ENCODE measurements around the gene BTBD19.
"Not testable (repeated sequence)": the region's sequence is repeated elsewhere in the genome, so short reads cannot be mapped to it uniquely, and the experiment has no call there.

Gene BTBD19

GRCh38 chr1:44834328-44834727 is 26.0 kb downstream of the BTBD19 start:
- H3K27me3 ChIP-seq (replicated peaks in 2 of 5; ENCODE audit: control insufficient read depth in 4 of 5, insufficient read depth in 5 of 5, low read length in 4 of 5), result no peaks in the 10 kb centered on the region

GRCh38 chr1:44835738-44836675 is 27.7 kb downstream of the BTBD19 start:
- H3K27me3 ChIP-seq (replicated peaks in 2 of 5; ENCODE audit: control insufficient read depth in 4 of 5, insufficient read depth in 5 of 5, low read length in 4 of 5), result no peaks in the 10 kb centered on the region
- no peak overlapping the region for H3K27ac ChIP-seq (ENCODE audit: insufficient read depth in 1 of 2, low read depth in 1 of 2, low read length in 2 of 2, poor library complexity in 1 of 2, severe bottlenecking in 2 of 2)
- peaks cover 0 to 54% (median 51%) of the 10 kb centered on the region in 4 experiments for H3K4me1 ChIP-seq (ENCODE audit: control extremely low read depth in 1 of 4, control insufficient read depth in 4 of 4, insufficient read depth in 4 of 4, low read length in 3 of 4)
- ChIA-PET CTCF (interaction anchor here (0.7 to 3.1 kb wide), 14 partner anchors 10 to 178 kb away, joined by 3 to 11 read pairs (median 4); partner anchors contain the start of genes BEST4, BTBD19, PLK3 and UROD), POLR2A (interaction anchor here (1.4 kb wide), 1 partner anchor 176 kb away, joined by 4 read pairs; the partner anchor contains the start of gene UROD)
- WGBS (ENCODE audit: insufficient coverage), result 77% methylated on average over 18 of the region's 23 CpGs
- H3K9me3 ChIP-seq (ENCODE audit: control extremely low read depth in 1 of 5, control insufficient read depth in 4 of 5, insufficient read depth in 2 of 5, low read depth in 1 of 5, low read length in 4 of 5), result no peaks in the 10 kb centered on the region
- DNase-seq, result peak; percentile 86 to 94 (median 89)
- H3K36me3 ChIP-seq (ENCODE audit: control insufficient read depth in 4 of 4, insufficient read depth in 4 of 4, low read length in 3 of 4), result no peaks in the 10 kb centered on the region
- H3K4me3 ChIP-seq (ENCODE audit: control insufficient read depth in 1 of 7, extremely low read depth in 1 of 7, insufficient read depth in 4 of 7, low read depth in 2 of 7, low read length in 6 of 7), result peak overlapping the region in 1 of 7 experiments; percentile 51

More at GRCh38 chr1:44834328-44834727, 26.0 kb downstream of the BTBD19 start:
- Histone ChIP-seq H3K36me3 (ENCODE audit: control insufficient read depth in 4 of 4, insufficient read depth in 4 of 4, low read length in 3 of 4) (no peaks in the 10 kb centered on the region), H3K4me1 (ENCODE audit: control extremely low read depth in 1 of 4, control insufficient read depth in 4 of 4, insufficient read depth in 4 of 4, low read length in 3 of 4) (peaks cover 0 to 71% (median 68%) of the 10 kb centered on the region in 4 experiments), H3K27ac (ENCODE audit: insufficient read depth in 1 of 2, low read depth in 1 of 2, low read length in 2 of 2, poor library complexity in 1 of 2, severe bottlenecking in 2 of 2) (no peak overlapping the region), H3K9me3 (ENCODE audit: control extremely low read depth in 1 of 5, control insufficient read depth in 4 of 5, insufficient read depth in 2 of 5, low read depth in 1 of 5, low read length in 4 of 5) (peaks cover 0 to 2% (median 0%) of the 10 kb centered on the region in 5 experiments), H3K4me3 (ENCODE audit: control insufficient read depth in 1 of 7, extremely low read depth in 1 of 7, insufficient read depth in 4 of 7, low read depth in 2 of 7, low read length in 6 of 7) (peak overlapping the region in 1 of 7 experiments; percentile 11)
- DNase-seq, result no peak
- CTCF ChIA-PET, result interaction anchor here (0.9 to 3.1 kb wide), 9 partner anchors 8 to 97 kb away, joined by 3 to 11 read pairs (median 3); partner anchors contain the start of gene PLK3
- 48% methylated on average over 4 of the region's 7 CpGs for WGBS (ENCODE audit: insufficient coverage)
- POLR2A ChIA-PET, result no interaction called here

- H3K27me3 ChIP-seq (replicated peaks in 2 of 5; ENCODE audit: control insufficient read depth in 4 of 5, insufficient read depth in 5 of 5, low read length in 4 of 5); H3K4me3 ChIP-seq (ENCODE audit: control insufficient read depth in 1 of 7, extremely low read depth in 1 of 7, insufficient read depth in 4 of 7, low read depth in 2 of 7, low read length in 6 of 7); H3K36me3 ChIP-seq (ENCODE audit: control insufficient read depth in 4 of 4, insufficient read depth in 4 of 4, low read length in 3 of 4); H3K27ac ChIP-seq (ENCODE audit: insufficient read depth in 1 of 2, low read depth in 1 of 2, low read length in 2 of 2, poor library complexity in 1 of 2, severe bottlenecking in 2 of 2); DNase-seq; H3K9me3 ChIP-seq (ENCODE audit: control extremely low read depth in 1 of 5, control insufficient read depth in 4 of 5, insufficient read depth in 2 of 5, low read depth in 1 of 5, low read length in 4 of 5); POLR2A ChIA-PET: not testable (repeated sequence)
- 99% methylated on average over 11 of the region's 11 CpGs for WGBS (ENCODE audit: insufficient coverage)
- CTCF ChIA-PET, result interaction anchor here (1.1 to 1.6 kb wide), 3 partner anchors 45 to 53 kb away, joined by 3 to 7 read pairs (median 4); no protein-coding TSS in a partner anchor
- H3K4me1 ChIP-seq (ENCODE audit: control extremely low read depth in 1 of 4, control insufficient read depth in 4 of 4, insufficient read depth in 4 of 4, low read length in 3 of 4), result peaks cover 0 to 39% (median 37%) of the 10 kb centered on the region in 4 experiments
These were observed 30.0 kb downstream of the BTBD19 start for GRCh38 chr1:44838294-44838693.

GRCh38 chr1:44839576-44839975 is 31.3 kb downstream of the BTBD19 start:
- Histone ChIP-seq H3K27ac (ENCODE audit: insufficient read depth in 1 of 2, low read depth in 1 of 2, low read length in 2 of 2, poor library complexity in 1 of 2, severe bottlenecking in 2 of 2) (no peak overlapping the region), H3K9me3 (ENCODE audit: control extremely low read depth in 1 of 5, control insufficient read depth in 4 of 5, insufficient read depth in 2 of 5, low read depth in 1 of 5, low read length in 4 of 5) (no peaks in the 10 kb centered on the region), H3K36me3 (ENCODE audit: control insufficient read depth in 4 of 4, insufficient read depth in 4 of 4, low read length in 3 of 4) (no peaks in the 10 kb centered on the region), H3K4me1 (ENCODE audit: control extremely low read depth in 1 of 4, control insufficient read depth in 4 of 4, insufficient read depth in 4 of 4, low read length in 3 of 4) (peaks cover 0 to 26% (median 24%) of the 10 kb centered on the region in 4 experiments), H3K4me3 (ENCODE audit: control insufficient read depth in 1 of 7, extremely low read depth in 1 of 7, insufficient read depth in 4 of 7, low read depth in 2 of 7, low read length in 6 of 7) (no peak overlapping the region), H3K27me3 (replicated peaks in 2 of 5; ENCODE audit: control insufficient read depth in 4 of 5, insufficient read depth in 5 of 5, low read length in 4 of 5) (no peaks in the 10 kb centered on the region)
- no peak for DNase-seq
- POLR2A ChIA-PET, result no interaction called here
- WGBS (ENCODE audit: insufficient coverage), result 98% methylated on average over 4 of the region's 4 CpGs
- CTCF ChIA-PET, result no interaction called here

- WGBS (ENCODE audit: insufficient coverage), result 87% methylated on average over 13 of the region's 16 CpGs
- no peaks in the 10 kb centered on the region for H3K9me3 ChIP-seq (ENCODE audit: control extremely low read depth in 1 of 5, control insufficient read depth in 4 of 5, insufficient read depth in 2 of 5, low read depth in 1 of 5, low read length in 4 of 5)
- H3K27ac ChIP-seq (ENCODE audit: insufficient read depth in 1 of 2, low read depth in 1 of 2, low read length in 2 of 2, poor library complexity in 1 of 2, severe bottlenecking in 2 of 2), result no peak overlapping the region
- peak overlapping the region; percentile 22 to 78 (median 66) for H3K4me3 ChIP-seq (ENCODE audit: control insufficient read depth in 1 of 7, extremely low read depth in 1 of 7, insufficient read depth in 4 of 7, low read depth in 2 of 7, low read length in 6 of 7)
- no peak for DNase-seq
- peaks cover 0 to 10% (median 8%) of the 10 kb centered on the region in 4 experiments for H3K4me1 ChIP-seq (ENCODE audit: control extremely low read depth in 1 of 4, control insufficient read depth in 4 of 4, insufficient read depth in 4 of 4, low read length in 3 of 4)
- no peaks in the 10 kb centered on the region for H3K27me3 ChIP-seq (replicated peaks in 2 of 5; ENCODE audit: control insufficient read depth in 4 of 5, insufficient read depth in 5 of 5, low read length in 4 of 5)
- no peaks in the 10 kb centered on the region for H3K36me3 ChIP-seq (ENCODE audit: control insufficient read depth in 4 of 4, insufficient read depth in 4 of 4, low read length in 3 of 4)
- ChIA-PET CTCF (interaction anchor here (0.8 to 1.9 kb wide), 5 partner anchors 8 to 55 kb away, joined by 3 to 5 read pairs (median 4); partner anchors contain the start of genes BEST4 and PLK3), POLR2A (interaction anchor here (0.5 to 0.8 kb wide), 4 partner anchors 23 to 1263 kb away, joined by 3 read pairs; no protein-coding TSS in a partner anchor)
These were observed 34.2 kb downstream of the BTBD19 start for GRCh38 chr1:44842486-44842861.

DNA sequence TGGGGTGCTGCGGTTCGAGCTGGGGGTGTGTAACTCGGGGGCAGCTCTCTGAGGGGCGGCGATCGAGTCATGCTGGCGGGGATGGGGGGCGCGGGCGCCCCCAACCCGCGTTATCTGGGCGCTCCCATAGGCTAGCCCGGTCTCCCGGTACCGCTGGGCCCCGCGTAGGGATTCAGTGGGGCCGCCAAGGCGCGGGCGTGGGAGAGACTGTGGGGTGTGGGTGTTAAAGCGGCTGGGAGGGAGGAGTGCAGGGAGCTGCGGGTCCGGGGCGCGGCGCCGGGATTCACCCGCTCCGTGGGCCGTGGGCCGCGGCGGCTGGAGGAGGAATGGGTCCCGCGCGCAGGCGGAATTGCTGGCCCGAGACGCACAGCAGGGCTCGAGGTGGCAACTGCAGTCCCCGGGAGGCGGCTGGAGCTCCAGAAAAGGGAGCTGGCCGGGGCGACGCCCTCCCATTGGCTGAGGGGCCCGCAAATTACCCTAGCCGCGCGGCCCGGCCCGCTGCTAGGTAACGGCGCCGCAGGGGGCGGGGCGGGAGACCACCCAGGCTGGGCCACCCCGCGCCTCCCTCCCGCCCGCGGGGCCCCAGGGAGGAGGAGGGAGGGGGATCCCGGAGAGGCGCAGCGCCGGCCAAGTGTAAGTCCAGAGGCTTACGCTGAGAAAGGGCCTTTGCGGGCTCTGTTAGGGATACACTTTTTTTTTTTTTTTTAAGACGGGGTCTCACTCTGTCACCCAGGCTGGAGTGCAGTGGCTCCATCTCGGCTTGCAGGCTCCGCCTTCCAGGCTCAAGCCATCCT is 34.7 kb downstream of the BTBD19 start, which contains the start of gene PTCH2:
PTCH2 (minus strand) TSS at position 392 of the 794 bp plus-strand sequence; CDS start at position 71, 321 bp downstream.
- H3K27ac ChIP-seq (ENCODE audit: insufficient read depth in 1 of 2, low read depth in 1 of 2, low read length in 2 of 2, poor library complexity in 1 of 2, severe bottlenecking in 2 of 2), result no peak within 1 kb of the TSS

More for the DNA sequence above, 34.7 kb downstream of the BTBD19 start, which contains the start of gene PTCH2:
- POLR2A ChIA-PET, result interaction anchor here (0.5 to 0.8 kb wide), 4 partner anchors 23 to 1262 kb away, joined by 3 read pairs; no protein-coding TSS in a partner anchor
- no peaks in the 10 kb centered on the region for H3K36me3 ChIP-seq (ENCODE audit: control insufficient read depth in 4 of 4, insufficient read depth in 4 of 4, low read length in 3 of 4)
- no peaks in the 10 kb centered on the region for H3K27me3 ChIP-seq (replicated peaks in 2 of 5; ENCODE audit: control insufficient read depth in 4 of 5, insufficient read depth in 5 of 5, low read length in 4 of 5)
- no peaks in the 10 kb centered on the region for H3K9me3 ChIP-seq (ENCODE audit: control extremely low read depth in 1 of 5, control insufficient read depth in 4 of 5, insufficient read depth in 2 of 5, low read depth in 1 of 5, low read length in 4 of 5)
- H3K4me3 ChIP-seq (ENCODE audit: control insufficient read depth in 1 of 7, extremely low read depth in 1 of 7, insufficient read depth in 4 of 7, low read depth in 2 of 7, low read length in 6 of 7), result peak within 1 kb of the TSS; percentile 22 to 78 (median 66)
- WGBS (ENCODE audit: insufficient coverage), result 1% methylated on average over 58 of the region's 72 CpGs
- DNase-seq, result peak; percentile 67 to 85 (median 82)
- CTCF ChIA-PET, result interaction anchor here (0.8 to 1.9 kb wide), 5 partner anchors 9 to 55 kb away, joined by 3 to 5 read pairs (median 4); partner anchors contain the start of genes BEST4 and PLK3
- peaks cover 0 to 10% (median 8%) of the 10 kb centered on the region in 4 experiments for H3K4me1 ChIP-seq (ENCODE audit: control extremely low read depth in 1 of 4, control insufficient read depth in 4 of 4, insufficient read depth in 4 of 4, low read length in 3 of 4)

Data from common myeloid progenitor, CD34-positive (primary cell).